ENCODE results near the gene SLC4A5.

- TF ChIP-seq CTCF (IDR thresholded peaks at IDR 0.05) (no peak), EP300 (IDR thresholded peaks at IDR 0.05) (no peak), POLR2A (IDR thresholded peaks at IDR 0.05) (no peak), POLR2AphosphoS5 (IDR thresholded peaks at IDR 0.05) (no peak)
Measured at GRCh38 chr2:74244286-74244685, 98.9 kb downstream of the SLC4A5 start.
